Esophagus muscularis mucosa (tissue), 4 donors: Measurements from ENCODE around the gene DOCK8.

Source experiments
- EP300 ChIP-seq: sonication (generic); formaldehyde crosslinking; IDR thresholded peaks from one replicate; pipeline ENCODE4 v1.6.1; 2017; ENCODE audit warnings: antibody characterized with exemption
- POLR2A ChIP-seq: fragments of 450-650 bp; IDR thresholded peaks from one replicate; pipeline ENCODE4 v1.6.1; 2017; ENCODE audit warnings: antibody characterized with exemption, moderate library complexity, mild to moderate bottlenecking, low read depth
- POLR2AphosphoS5 ChIP-seq, 2 donors: sonication (generic); formaldehyde crosslinking; IDR thresholded peaks; one replicate each; pipeline ENCODE4 v1.6.1; 2017; ENCODE audit warnings: antibody characterized with exemption in 2 of 2
- TF ChIP-seq, protein P1 (sequence below), 3 experiments: fragments of 200-600 bp in 2 of 3; fragments of 450-650 bp in 1 of 3; sonication (generic) in 2 of 3; IDR thresholded peaks; one replicate each; pipeline ENCODE4 v1.5.1; 2017 to 2019; ENCODE audit warnings: antibody characterized with exemption in 3 of 3, mild to moderate bottlenecking in 2 of 3, moderate library complexity in 1 of 3

DNA sequence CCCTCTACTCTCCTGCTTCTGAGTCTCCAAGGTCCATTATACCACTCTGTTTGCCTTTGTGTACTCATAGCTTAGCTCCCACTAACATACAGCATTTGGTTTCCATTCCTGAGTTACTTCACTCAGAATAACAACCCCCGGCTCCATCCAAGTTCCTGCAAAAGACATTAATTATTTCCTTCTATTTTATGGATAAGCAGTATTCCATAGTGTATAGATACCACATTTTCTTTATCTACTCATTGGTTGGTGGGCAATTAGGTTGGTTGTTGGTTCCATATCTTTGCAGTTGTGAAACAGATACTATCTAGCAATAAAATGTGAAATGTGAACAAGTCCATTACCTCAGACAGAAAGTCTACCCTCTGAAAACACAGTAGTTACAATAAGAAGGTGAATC, 110.3 kb downstream of the DOCK8 start:
- TF ChIP-seq, protein P1, sequence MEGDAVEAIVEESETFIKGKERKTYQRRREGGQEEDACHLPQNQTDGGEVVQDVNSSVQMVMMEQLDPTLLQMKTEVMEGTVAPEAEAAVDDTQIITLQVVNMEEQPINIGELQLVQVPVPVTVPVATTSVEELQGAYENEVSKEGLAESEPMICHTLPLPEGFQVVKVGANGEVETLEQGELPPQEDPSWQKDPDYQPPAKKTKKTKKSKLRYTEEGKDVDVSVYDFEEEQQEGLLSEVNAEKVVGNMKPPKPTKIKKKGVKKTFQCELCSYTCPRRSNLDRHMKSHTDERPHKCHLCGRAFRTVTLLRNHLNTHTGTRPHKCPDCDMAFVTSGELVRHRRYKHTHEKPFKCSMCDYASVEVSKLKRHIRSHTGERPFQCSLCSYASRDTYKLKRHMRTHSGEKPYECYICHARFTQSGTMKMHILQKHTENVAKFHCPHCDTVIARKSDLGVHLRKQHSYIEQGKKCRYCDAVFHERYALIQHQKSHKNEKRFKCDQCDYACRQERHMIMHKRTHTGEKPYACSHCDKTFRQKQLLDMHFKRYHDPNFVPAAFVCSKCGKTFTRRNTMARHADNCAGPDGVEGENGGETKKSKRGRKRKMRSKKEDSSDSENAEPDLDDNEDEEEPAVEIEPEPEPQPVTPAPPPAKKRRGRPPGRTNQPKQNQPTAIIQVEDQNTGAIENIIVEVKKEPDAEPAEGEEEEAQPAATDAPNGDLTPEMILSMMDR (IDR thresholded peaks at IDR 0.05), result no peak
- TF ChIP-seq POLR2AphosphoS5 (IDR thresholded peaks at IDR 0.05), result no peak
- TF ChIP-seq EP300, result no peak
- no peak for TF ChIP-seq POLR2A
